ENCODE results near the gene CES3.
"Not testable (repeated sequence)": the region's sequence is repeated elsewhere in the genome, so short reads cannot be mapped to it uniquely, and the experiment has no call there.

Gene CES3

GRCh38 chr16:66945939-66946338, 15.1 kb upstream of the CES3 start:
- DNase-seq (ENCODE audit: low read depth), result no peak

- no peak for DNase-seq (ENCODE audit: low read depth)
Observed at GRCh38 chr16:66946541-66946940, 14.5 kb upstream of the CES3 start.

- DNase-seq (ENCODE audit: low read depth), result no peak
Observed at GRCh38 chr16:66946974-66947301, 14.1 kb upstream of the CES3 start.

GRCh38 chr16:66947302-66948065, 13.6 kb upstream of the CES3 start:
- DNase-seq (ENCODE audit: low read depth), result peak; percentile 68

- DNase-seq (ENCODE audit: low read depth), result no peak
Observed at GRCh38 chr16:66948134-66948836, 12.8 kb upstream of the CES3 start.

- DNase-seq (ENCODE audit: low read depth), result no peak
Observed at GRCh38 chr16:66948837-66949225, 12.2 kb upstream of the CES3 start.

- DNase-seq (ENCODE audit: low read depth), result no peak
Observed at GRCh38 chr16:66949472-66949871, 11.6 kb upstream of the CES3 start.

- DNase-seq (ENCODE audit: low read depth), result no peak
Observed at GRCh38 chr16:66950437-66950836, 10.6 kb upstream of the CES3 start.

- no peak for DNase-seq (ENCODE audit: low read depth)
Observed at GRCh38 chr16:66950971-66951790, 9.9 kb upstream of the CES3 start.

GRCh38 chr16:66952430-66953110, 8.5 kb upstream of the CES3 start:
- no peak for DNase-seq (ENCODE audit: low read depth)

- no peak for DNase-seq (ENCODE audit: low read depth)
Observed at GRCh38 chr16:66953462-66954096, 7.5 kb upstream of the CES3 start.

GRCh38 chr16:66954097-66954659, 6.9 kb upstream of the CES3 start:
- DNase-seq (ENCODE audit: low read depth), result peak; percentile 61

- not testable (repeated sequence) for DNase-seq (ENCODE audit: low read depth)
Observed at GRCh38 chr16:66955363-66956153, 5.5 kb upstream of the CES3 start.

- DNase-seq (ENCODE audit: low read depth), result not testable (repeated sequence)
Observed at GRCh38 chr16:66956154-66956457, 5.0 kb upstream of the CES3 start.

- no peak for DNase-seq (ENCODE audit: low read depth)
Observed at GRCh38 chr16:66958857-66959703, 2.0 kb upstream of the CES3 start.

- DNase-seq (ENCODE audit: low read depth), result no peak
Observed at GRCh38 chr16:66959704-66960161, 1.3 kb upstream of the CES3 start.

- no peak for DNase-seq (ENCODE audit: low read depth)
Observed at GRCh38 chr16:66960270-66960669, 796 bp upstream of the CES3 start.

- DNase-seq (ENCODE audit: low read depth), result no peak
Observed at GRCh38 chr16:66961914-66962313, 848 bp downstream of the CES3 start.

GRCh38 chr16:66964049-66964448, 3.0 kb downstream of the CES3 start:
- DNase-seq (ENCODE audit: low read depth), result no peak

GRCh38 chr16:66968847-66969246, 7.8 kb downstream of the CES3 start:
- DNase-seq (ENCODE audit: low read depth), result no peak
